Activated T-cell treated with anti-CD3 and anti-CD28 coated beads for 1 hour (primary cell): ENCODE results near the gene WWC2.

Source experiments
- DNase-seq: peaks from one replicate; pipeline ENCODE4 v3.0.0-alpha.2; 2020; ENCODE audit warnings: low read depth

The WWC2 gene

GRCh38 chr4:183202523-183202922 lies 103.5 kb downstream of the WWC2 start:
- no peak for DNase-seq

- no peak for DNase-seq
These were observed 105.7 kb downstream of the WWC2 start for GRCh38 chr4:183204793-183205192.

GRCh38 chr4:183205193-183205592 lies 106.1 kb downstream of the WWC2 start:
- DNase-seq, result no peak

GRCh38 chr4:183205709-183206108 lies 106.7 kb downstream of the WWC2 start:
- DNase-seq, result no peak

GRCh38 chr4:183211533-183211932 lies 112.5 kb downstream of the WWC2 start:
- no peak for DNase-seq

- DNase-seq, result no peak
These were observed 114.9 kb downstream of the WWC2 start for GRCh38 chr4:183213996-183214395.

GRCh38 chr4:183214912-183215488 lies 115.9 kb downstream of the WWC2 start:
- no peak for DNase-seq

GRCh38 chr4:183220236-183220635 lies 121.2 kb downstream of the WWC2 start:
- no peak for DNase-seq

- no peak for DNase-seq
These were observed 124.0 kb downstream of the WWC2 start for GRCh38 chr4:183223053-183223452.

- no peak for DNase-seq
These were observed 130.3 kb downstream of the WWC2 start for GRCh38 chr4:183229397-183229796.

GRCh38 chr4:183240581-183241321 lies 141.7 kb downstream of the WWC2 start:
- no peak for DNase-seq

GRCh38 chr4:183241322-183241640 lies 142.2 kb downstream of the WWC2 start:
- DNase-seq, result no peak

GRCh38 chr4:183241721-183242151 lies 142.7 kb downstream of the WWC2 start:
- no peak for DNase-seq

- DNase-seq, result no peak
These were observed 143.2 kb downstream of the WWC2 start for GRCh38 chr4:183242291-183242690.

GRCh38 chr4:183244019-183244418 lies 145.0 kb downstream of the WWC2 start:
- no peak for DNase-seq

GRCh38 chr4:183244506-183244905 lies 145.4 kb downstream of the WWC2 start:
- no peak for DNase-seq

- DNase-seq, result no peak
These were observed 149.1 kb downstream of the WWC2 start for GRCh38 chr4:183248201-183248600.

GRCh38 chr4:183249854-183250253 lies 150.8 kb downstream of the WWC2 start:
- DNase-seq, result no peak

- no peak for DNase-seq
These were observed 151.8 kb downstream of the WWC2 start for GRCh38 chr4:183250831-183251230.

- no peak for DNase-seq
These were observed 153.9 kb downstream of the WWC2 start for GRCh38 chr4:183252959-183253358.

- no peak for DNase-seq
These were observed 154.4 kb downstream of the WWC2 start for GRCh38 chr4:183253451-183253850.

GRCh38 chr4:183254162-183254561 lies 155.1 kb downstream of the WWC2 start:
- no peak for DNase-seq

- no peak for DNase-seq
These were observed 156.4 kb downstream of the WWC2 start for GRCh38 chr4:183255487-183255886.

- DNase-seq, result no peak
These were observed 157.3 kb downstream of the WWC2 start for GRCh38 chr4:183256343-183256742.
